Activated B cell treated with CpG ODN at 0.5 μM for 24 hours (primary cell): ENCODE measurements around the gene ADAMTS5. TPM values are rescaled to one million over a fixed set of nuclear protein-coding genes. Genes with fewer than 3 reads are reported as not detected.

Experiments used
- ATAC-seq: fragments of 200-7000 bp; cut with Tn5 transposase; one replicate; pipeline ENCODE4 v1.10.0; 2021; ENCODE audit warnings: low read depth, mild to moderate bottlenecking, moderate library complexity
- CTCF ChIA-PET: fragments of 350-600 bp; sonication (Branson Sonifier 250); formaldehyde crosslinking; loops from one replicate; lab custom pipeline; 2021; ENCODE audit warnings: antibody characterized with exemption; lab: Charles Lee
- POLR2A ChIA-PET: fragments of 350-600 bp; sonication (Branson Sonifier 250); formaldehyde crosslinking; loops from one replicate; lab custom pipeline; 2021; ENCODE audit warnings: antibody characterized with exemption; lab: Charles Lee
- DNase-seq: peaks from one replicate; pipeline ENCODE4 v3.0.0; 2022
- H3K27ac Mint-ChIP-seq: one replicate; pipeline ENCODE4 v1.8.0; 2020; ENCODE audit warnings: mixed read lengths
- H3K27me3 Mint-ChIP-seq: one replicate; pipeline ENCODE4 v1.8.0; 2021; ENCODE audit warnings: mixed read lengths
- H3K36me3 Mint-ChIP-seq: one replicate; pipeline ENCODE4 v1.8.0; 2021; ENCODE audit warnings: low read depth, mixed read lengths
- H3K4me1 Mint-ChIP-seq: one replicate; pipeline ENCODE4 v1.8.0; 2021; ENCODE audit warnings: mixed read lengths
- H3K4me3 Mint-ChIP-seq: one replicate; pipeline ENCODE4 v1.8.0; 2020; ENCODE audit warnings: mild to moderate bottlenecking, mixed read lengths
- H3K9me3 Mint-ChIP-seq: one replicate; pipeline ENCODE4 v1.8.0; 2020; ENCODE audit warnings: mixed read lengths
- intact Hi-C: fragments of 100-400 bp; cut with micrococcal nuclease; formaldehyde crosslinking; loops from one replicate; pipeline ENCODE4 v1.15.1; 2024
- total RNA-seq: library from RNA; stranded (reverse); gene quantifications from 2 replicates; pipeline ENCODE4 v1.2.3, GENCODE V29; 2022
- TF ChIP-seq, protein P1 (sequence below): fragments of 200-600 bp; IDR thresholded peaks from one replicate; pipeline ENCODE4 v1.8.0; 2022; ENCODE audit warnings: antibody characterized with exemption, mild to moderate bottlenecking

The ADAMTS5 gene
- total RNA-seq, 1 donor from 2014 or later, result not detected

DNA sequence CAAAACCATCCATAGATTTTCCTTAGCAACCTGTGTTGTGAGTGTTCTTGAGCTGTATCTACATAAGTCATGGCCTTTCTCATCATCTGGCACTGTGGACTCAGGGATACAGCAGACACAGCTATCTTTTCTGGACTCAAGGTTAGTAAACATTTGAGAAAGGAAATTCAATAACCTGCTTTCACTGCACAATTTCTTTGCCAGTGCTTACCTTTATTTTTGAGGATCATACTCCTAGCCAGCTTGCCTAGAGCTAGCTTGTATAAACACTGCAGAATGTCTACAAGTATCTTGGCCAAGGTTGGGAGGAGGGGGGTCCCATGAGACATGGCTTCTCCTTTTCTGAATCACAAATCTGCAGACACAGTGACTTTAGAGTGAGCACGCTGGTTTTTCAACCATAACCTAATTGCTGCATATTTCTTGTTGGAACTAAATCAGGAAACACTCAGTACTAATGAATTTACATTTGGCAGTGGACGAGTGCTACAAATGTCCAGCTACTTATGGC, 27.2 kb downstream of the ADAMTS5 start:
- no peak for DNase-seq
- no peak for ATAC-seq
- POLR2A ChIA-PET, result no interaction called here
- intact Hi-C loops, result no loop called here
- Mint-ChIP-seq H3K4me3 (no peak overlapping the region), H3K36me3 (no peaks in the 10 kb centered on the region), H3K27ac (no peak overlapping the region), H3K27me3 (no peaks in the 10 kb centered on the region), H3K9me3 (no peaks in the 10 kb centered on the region), H3K4me1 (no peaks in the 10 kb centered on the region)
- TF ChIP-seq, protein P1, sequence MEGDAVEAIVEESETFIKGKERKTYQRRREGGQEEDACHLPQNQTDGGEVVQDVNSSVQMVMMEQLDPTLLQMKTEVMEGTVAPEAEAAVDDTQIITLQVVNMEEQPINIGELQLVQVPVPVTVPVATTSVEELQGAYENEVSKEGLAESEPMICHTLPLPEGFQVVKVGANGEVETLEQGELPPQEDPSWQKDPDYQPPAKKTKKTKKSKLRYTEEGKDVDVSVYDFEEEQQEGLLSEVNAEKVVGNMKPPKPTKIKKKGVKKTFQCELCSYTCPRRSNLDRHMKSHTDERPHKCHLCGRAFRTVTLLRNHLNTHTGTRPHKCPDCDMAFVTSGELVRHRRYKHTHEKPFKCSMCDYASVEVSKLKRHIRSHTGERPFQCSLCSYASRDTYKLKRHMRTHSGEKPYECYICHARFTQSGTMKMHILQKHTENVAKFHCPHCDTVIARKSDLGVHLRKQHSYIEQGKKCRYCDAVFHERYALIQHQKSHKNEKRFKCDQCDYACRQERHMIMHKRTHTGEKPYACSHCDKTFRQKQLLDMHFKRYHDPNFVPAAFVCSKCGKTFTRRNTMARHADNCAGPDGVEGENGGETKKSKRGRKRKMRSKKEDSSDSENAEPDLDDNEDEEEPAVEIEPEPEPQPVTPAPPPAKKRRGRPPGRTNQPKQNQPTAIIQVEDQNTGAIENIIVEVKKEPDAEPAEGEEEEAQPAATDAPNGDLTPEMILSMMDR, result no peak
- CTCF ChIA-PET, result no interaction called here

DNA sequence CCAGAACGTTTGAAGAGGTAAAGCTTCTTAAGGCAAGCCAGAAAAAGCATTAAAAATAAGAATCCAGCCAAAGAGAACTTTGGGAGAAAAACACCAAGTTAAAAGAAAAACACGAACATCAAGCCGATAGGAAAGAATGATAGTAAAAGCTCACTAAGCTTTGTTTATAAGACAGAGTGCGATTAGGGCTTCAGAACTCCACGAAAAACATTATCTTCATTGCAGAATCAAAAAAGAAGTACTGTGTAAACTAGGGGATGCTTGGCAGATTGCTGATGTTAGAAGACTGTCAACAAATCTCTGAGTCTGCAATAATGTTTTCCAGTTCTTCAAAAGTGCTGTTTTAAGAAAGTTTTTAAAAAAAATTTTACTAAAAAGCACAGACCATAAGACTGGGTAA, 30.2 kb downstream of the ADAMTS5 start:
- H3K36me3 Mint-ChIP-seq, result no peaks in the 10 kb centered on the region
- ChIA-PET CTCF (no interaction called here), POLR2A (no interaction called here)
- DNase-seq, result no peak
- H3K4me3 Mint-ChIP-seq, result no peak overlapping the region
- no peaks in the 10 kb centered on the region for H3K27me3 Mint-ChIP-seq
- ATAC-seq, result no peak
- H3K9me3 Mint-ChIP-seq, result no peaks in the 10 kb centered on the region
- H3K27ac Mint-ChIP-seq, result no peak overlapping the region
- intact Hi-C loops, result no loop called here
- TF ChIP-seq, protein P1, result no peak
- H3K4me1 Mint-ChIP-seq, result no peaks in the 10 kb centered on the region

DNA sequence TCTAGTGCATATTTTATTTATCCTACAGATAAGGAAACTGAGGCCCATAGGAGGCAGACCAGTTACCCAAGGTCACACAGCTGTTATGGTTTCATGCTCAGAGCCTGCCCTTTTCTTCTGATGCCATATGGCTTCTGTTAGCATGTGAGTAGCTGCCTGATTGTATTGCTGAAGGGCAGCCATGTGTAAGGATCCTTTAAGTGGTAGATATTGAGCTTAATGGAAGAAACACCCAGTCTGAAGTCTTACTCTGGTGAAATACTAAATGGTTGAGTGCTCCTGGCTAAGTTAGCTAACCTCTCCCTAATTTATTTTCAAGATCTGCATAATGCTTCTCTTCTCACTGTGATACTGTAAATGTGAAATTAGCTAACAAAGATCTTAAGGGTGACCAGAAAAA, 30.9 kb downstream of the ADAMTS5 start:
- ATAC-seq (no peak), DNase-seq (no peak)
- no peak overlapping the region for H3K4me3 Mint-ChIP-seq
- CTCF ChIA-PET, result no interaction called here
- intact Hi-C loops, result no loop called here
- no peaks in the 10 kb centered on the region for H3K27me3 Mint-ChIP-seq
- POLR2A ChIA-PET, result no interaction called here
- H3K4me1 Mint-ChIP-seq, result no peaks in the 10 kb centered on the region
- TF ChIP-seq, protein P1, result no peak
- no peaks in the 10 kb centered on the region for H3K9me3 Mint-ChIP-seq
- no peak overlapping the region for H3K27ac Mint-ChIP-seq
- H3K36me3 Mint-ChIP-seq, result no peaks in the 10 kb centered on the region

DNA sequence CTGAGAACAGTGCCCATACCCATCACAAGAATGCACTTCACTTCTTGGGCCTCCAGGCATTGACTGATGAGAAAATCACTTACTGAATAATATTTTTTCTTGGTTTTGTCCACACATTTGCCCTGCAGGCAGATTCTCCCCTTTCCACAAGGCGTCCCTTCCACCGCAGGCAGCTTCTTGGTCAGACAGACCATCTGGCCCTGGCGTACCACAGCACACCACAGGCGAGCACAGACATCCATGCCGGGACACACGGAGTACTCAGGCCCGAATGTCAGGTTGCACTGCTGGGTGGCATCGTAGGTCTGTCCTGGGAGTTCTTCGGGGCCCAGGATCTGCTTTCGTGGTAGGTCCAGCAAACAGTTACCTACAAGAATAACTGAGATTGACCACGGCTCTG, 32.5 kb downstream of the ADAMTS5 start:
- H3K4me3 Mint-ChIP-seq, result no peak overlapping the region
- H3K27me3 Mint-ChIP-seq, result no peaks in the 10 kb centered on the region
- no peaks in the 10 kb centered on the region for H3K36me3 Mint-ChIP-seq
- CTCF ChIA-PET, result no interaction called here
- TF ChIP-seq, protein P1, result no peak
- ATAC-seq (no peak), DNase-seq (no peak)
- no peaks in the 10 kb centered on the region for H3K4me1 Mint-ChIP-seq
- H3K9me3 Mint-ChIP-seq, result no peaks in the 10 kb centered on the region
- H3K27ac Mint-ChIP-seq, result no peak overlapping the region
- intact Hi-C loops, result no loop called here
- POLR2A ChIA-PET, result no interaction called here

DNA sequence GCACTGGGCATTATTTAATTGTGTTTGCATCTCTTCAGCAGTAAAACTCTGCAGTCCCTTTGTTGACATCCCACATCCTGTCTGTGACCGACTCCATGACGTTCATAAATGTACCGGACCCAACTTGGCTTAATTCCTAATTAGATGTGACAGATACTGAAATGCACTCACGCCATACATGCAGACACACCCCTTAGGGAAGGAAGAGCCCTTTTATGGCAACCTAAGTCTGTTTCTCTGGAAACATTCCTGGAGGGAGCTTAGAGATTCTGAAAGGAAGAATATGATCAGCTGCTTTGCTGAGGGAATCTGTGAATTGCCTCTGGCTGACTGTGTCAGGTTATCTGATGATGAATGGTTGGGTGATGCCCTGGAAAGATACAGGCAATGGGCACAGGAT, 33.4 kb downstream of the ADAMTS5 start:
- CTCF ChIA-PET, result no interaction called here

More for the DNA sequence above, 33.4 kb downstream of the ADAMTS5 start:
- ATAC-seq (no peak), DNase-seq (no peak)
- Mint-ChIP-seq H3K9me3 (no peaks in the 10 kb centered on the region), H3K4me3 (no peak overlapping the region), H3K36me3 (no peaks in the 10 kb centered on the region), H3K27me3 (no peaks in the 10 kb centered on the region), H3K27ac (no peak overlapping the region), H3K4me1 (no peaks in the 10 kb centered on the region)
- TF ChIP-seq, protein P1, result no peak
- POLR2A ChIA-PET, result no interaction called here
- intact Hi-C loops, result no loop called here
